Testis (tissue), 5 donors: ENCODE data around the gene DMAP1. TPM values are rescaled to one million over a fixed set of nuclear protein-coding genes. Genes with fewer than 3 reads are reported as not detected.
A peak's percentile ranks its signal among the peaks of the same experiment; 100 is the strongest.

Experiments used
- DNase-seq: peaks from one replicate; pipeline ENCODE4 v3.0.0-alpha.2; 2019
- H3K27ac ChIP-seq, 2 donors: fragments of 200-600 bp; sonication (generic); one replicate each; pipeline ENCODE4 v1.5.1; 2019
- H3K27me3 ChIP-seq: fragments of 200-600 bp; sonication (generic); one replicate; pipeline ENCODE4 v1.5.1; 2019
- H3K36me3 ChIP-seq: fragments of 200-600 bp; sonication (generic); one replicate; pipeline ENCODE4 v1.5.1; 2017; ENCODE audit warnings: low read depth; ENCODE audit errors: missing control alignments
- H3K4me1 ChIP-seq: fragments of 200-600 bp; sonication (generic); one replicate; pipeline ENCODE4 v1.5.1; 2019
- H3K4me3 ChIP-seq, 2 donors: fragments of 200-600 bp; sonication (generic); one replicate each; pipeline ENCODE4 v1.5.1; 2017 to 2019
- H3K9me3 ChIP-seq: fragments of 200-600 bp; sonication (generic); one replicate; pipeline ENCODE4 v1.5.1; 2017
- POLR2A ChIP-seq: fragments of 450-650 bp; IDR thresholded peaks from one replicate; pipeline ENCODE4 v1.6.1; 2017; ENCODE audit warnings: antibody characterized with exemption, mild to moderate bottlenecking, moderate library complexity
- WGBS, 2 donors: methylation state at CpG; one replicate each; pipeline ENCODE4 v1.1.5; 2018; 5-methylcytosine and 5-hydroxymethylcytosine counted together
- intact Hi-C: fragments of 100-400 bp; cut with DNase I; formaldehyde crosslinking; loops from one replicate; pipeline ENCODE4 v1.15.1; 2023; ENCODE audit warnings: low total_unique reads
- long read RNA-seq, 2 donors: transcript quantifications; one replicate each; lab custom pipeline, GENCODE V29; 2026
- polyA plus RNA-seq: library from polyadenylated mRNA; stranded (reverse); fragments of 350-450 nt; fragmentation: Illumina TruSeq; extraction: RNeasy Lipid Tissue Mini Kit (QIAGEN cat#74804); gene quantifications from one replicate; pipeline ENCODE4 v1.2.3, GENCODE V29; 2014; ENCODE audit warnings: low read depth, low replicate concordance; ENCODE audit not compliant: insufficient read depth
- total RNA-seq, 2 donors: library from RNA; depleted of rRNA; stranded (reverse); fragments of >200 nt; gene quantifications; one replicate each; pipeline ENCODE4 v1.2.3, GENCODE V29; 2016
- TF ChIP-seq, protein P1 (sequence below), 3 experiments: fragments of 450-650 bp in 2 of 3; fragments of 200-600 bp in 1 of 3; sonication (generic) in 1 of 3; IDR thresholded peaks; one replicate each; pipeline ENCODE4 v1.5.1; 2016 to 2019; ENCODE audit warnings: antibody characterized with exemption in 3 of 3, mild to moderate bottlenecking in 2 of 3, moderate library complexity in 1 of 3

DMAP1 gene, protein sequence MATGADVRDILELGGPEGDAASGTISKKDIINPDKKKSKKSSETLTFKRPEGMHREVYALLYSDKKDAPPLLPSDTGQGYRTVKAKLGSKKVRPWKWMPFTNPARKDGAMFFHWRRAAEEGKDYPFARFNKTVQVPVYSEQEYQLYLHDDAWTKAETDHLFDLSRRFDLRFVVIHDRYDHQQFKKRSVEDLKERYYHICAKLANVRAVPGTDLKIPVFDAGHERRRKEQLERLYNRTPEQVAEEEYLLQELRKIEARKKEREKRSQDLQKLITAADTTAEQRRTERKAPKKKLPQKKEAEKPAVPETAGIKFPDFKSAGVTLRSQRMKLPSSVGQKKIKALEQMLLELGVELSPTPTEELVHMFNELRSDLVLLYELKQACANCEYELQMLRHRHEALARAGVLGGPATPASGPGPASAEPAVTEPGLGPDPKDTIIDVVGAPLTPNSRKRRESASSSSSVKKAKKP
- 10 to 100 TPM; 84.2 to 86.6 TPM for total RNA-seq
- polyA plus RNA-seq: 54.2 TPM
- long read RNA-seq, donor 1, full-length matches to known transcripts: 10 of 102 reads
- long read RNA-seq, donor 1, partial matches to known transcripts: 92 of 102 reads
- long read RNA-seq, donor 1, other reads (novel, unspliced or antisense): 0 of 102 reads
- long read RNA-seq, donor 2, partial matches to known transcripts: 27 of 32 reads
- long read RNA-seq, donor 2, other reads (novel, unspliced or antisense): 0 of 32 reads

DNA sequence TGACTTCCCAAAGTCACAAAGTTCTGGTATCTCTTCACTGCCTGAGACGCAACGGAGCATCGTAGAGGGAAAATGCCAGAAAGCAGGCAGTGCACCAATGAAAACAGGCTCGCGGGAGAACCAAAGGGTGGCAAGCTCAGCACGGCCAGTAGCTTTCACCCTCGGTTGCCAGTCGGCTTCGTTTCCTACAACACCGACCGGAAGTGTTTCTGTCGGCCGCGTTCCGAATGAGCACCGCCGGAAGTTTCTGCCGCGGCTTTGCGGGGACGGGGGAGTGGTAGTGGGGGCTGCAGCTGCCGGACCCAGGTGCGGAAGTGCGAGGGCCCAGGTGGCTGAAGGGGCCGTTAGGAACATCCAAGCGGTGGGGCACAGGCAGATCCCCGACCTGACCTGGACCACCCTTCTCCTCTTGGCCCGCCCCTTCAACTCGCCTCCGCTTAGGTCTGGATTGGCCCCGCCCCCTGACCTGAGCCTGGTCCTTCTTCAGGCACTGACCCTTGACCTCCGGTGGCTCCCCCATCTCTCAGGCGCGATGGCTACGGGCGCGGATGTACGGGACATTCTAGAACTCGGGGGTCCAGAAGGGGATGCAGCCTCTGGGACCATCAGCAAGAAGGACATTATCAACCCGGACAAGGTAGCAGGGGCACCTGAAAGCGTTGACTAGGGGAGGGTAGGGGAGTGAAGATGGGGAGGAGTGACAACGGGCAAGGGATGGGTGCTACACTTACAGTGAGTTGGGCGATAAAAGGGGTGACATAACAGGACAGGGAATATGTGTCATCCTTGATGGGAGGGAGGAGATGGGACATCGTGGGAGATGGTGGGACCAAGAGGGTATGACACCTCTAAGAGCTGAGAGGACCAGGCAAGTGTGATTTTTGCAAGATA lies at the start of gene DMAP1:
TSS of gene DMAP1 (plus strand) at position 250 of the 891 bp plus-strand sequence. CDS start at position 533, 283 bp downstream.
- Histone ChIP-seq H3K27me3 (no peaks in the 10 kb centered on the region), H3K9me3 (no peaks in the 10 kb centered on the region), H3K4me1 (peaks cover 10% of the 10 kb centered on the region), H3K4me3 (peak within 1 kb of the TSS; percentile 72 to 82), H3K36me3 (no peaks in the 10 kb centered on the region), H3K27ac (peak within 1 kb of the TSS; percentile 51 to 66)
- DNase-seq: peak; percentile 88
- intact Hi-C loops: no loop called here
- 0 to 4% methylated on average over 13 to 41 of the region's 44 CpGs for WGBS, 2 donors
- no peak for TF ChIP-seq POLR2A
- TF ChIP-seq, protein P1, sequence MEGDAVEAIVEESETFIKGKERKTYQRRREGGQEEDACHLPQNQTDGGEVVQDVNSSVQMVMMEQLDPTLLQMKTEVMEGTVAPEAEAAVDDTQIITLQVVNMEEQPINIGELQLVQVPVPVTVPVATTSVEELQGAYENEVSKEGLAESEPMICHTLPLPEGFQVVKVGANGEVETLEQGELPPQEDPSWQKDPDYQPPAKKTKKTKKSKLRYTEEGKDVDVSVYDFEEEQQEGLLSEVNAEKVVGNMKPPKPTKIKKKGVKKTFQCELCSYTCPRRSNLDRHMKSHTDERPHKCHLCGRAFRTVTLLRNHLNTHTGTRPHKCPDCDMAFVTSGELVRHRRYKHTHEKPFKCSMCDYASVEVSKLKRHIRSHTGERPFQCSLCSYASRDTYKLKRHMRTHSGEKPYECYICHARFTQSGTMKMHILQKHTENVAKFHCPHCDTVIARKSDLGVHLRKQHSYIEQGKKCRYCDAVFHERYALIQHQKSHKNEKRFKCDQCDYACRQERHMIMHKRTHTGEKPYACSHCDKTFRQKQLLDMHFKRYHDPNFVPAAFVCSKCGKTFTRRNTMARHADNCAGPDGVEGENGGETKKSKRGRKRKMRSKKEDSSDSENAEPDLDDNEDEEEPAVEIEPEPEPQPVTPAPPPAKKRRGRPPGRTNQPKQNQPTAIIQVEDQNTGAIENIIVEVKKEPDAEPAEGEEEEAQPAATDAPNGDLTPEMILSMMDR (IDR thresholded peaks at IDR 0.05): peak in 1 of 3 experiments; percentile 39

DNA sequence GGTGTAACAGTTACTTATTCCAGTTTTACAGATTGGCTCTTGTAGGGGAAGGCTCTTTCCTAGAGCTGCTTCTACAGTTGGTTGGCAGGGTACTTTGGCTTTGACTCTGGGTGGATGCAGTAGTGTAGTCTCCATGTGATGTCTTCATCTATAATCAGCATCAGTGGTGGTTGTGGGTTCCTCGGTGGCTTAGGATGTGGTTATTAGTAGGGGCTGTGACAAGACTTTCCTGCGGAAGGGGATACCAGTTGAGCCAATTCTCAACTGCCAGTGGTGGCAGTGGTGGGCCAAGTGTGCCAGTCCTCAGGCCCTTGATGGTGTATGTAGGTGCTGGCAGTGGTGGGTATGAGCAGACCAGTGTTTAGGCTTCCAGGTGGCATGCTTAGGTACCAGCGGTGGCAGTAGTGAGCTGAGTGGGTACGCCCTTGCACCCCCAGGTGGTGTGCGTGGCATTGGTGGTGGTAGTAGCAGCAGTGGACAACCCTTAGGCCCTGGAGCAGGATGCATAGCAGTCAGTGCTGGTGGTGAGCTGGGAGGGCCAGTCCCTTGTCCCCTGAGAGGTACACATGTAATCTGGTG lies 44.7 kb upstream of the DMAP1 start:
- H3K36me3 ChIP-seq: no peaks in the 10 kb centered on the region
- H3K9me3 ChIP-seq: no peaks in the 10 kb centered on the region
- intact Hi-C loops: no loop called here
- H3K27me3 ChIP-seq: no peaks in the 10 kb centered on the region
- H3K4me3 ChIP-seq: no peak overlapping the region
- WGBS, 2 donors: 88 to 91% methylated on average over 1 to 5 of the region's 5 CpGs
- no peak overlapping the region for H3K27ac ChIP-seq
- no peaks in the 10 kb centered on the region for H3K4me1 ChIP-seq
- TF ChIP-seq POLR2A: no peak
- TF ChIP-seq, protein P1 (IDR thresholded peaks at IDR 0.05): no peak
- no peak for DNase-seq

DNA sequence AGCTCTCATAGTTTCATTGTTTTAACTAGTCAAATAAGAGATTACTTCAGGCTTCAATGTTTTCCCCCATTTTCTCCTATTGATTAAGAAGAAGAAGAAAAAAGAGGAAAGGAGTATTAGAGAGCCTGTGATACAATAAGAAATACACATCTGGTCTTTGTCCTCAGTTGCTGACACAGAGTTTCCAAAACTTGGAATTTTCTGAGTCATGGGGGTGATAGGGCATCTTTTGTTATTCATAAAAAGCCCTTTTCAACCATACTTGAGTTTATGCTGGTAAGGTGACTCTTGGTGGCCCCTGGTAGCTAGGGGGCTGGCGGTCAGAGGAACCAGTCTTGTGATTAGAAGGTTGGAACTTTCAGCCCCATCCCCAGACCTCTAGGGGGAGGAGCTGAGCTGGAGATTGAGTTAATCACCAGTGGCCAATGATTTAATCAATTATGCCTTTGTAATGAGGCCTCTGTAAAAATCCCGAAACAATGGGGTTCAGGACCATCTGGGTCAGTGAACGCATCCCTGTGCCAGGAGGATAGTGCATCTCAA lies 42.9 kb upstream of the DMAP1 start:
- H3K27ac ChIP-seq: no peak overlapping the region
- DNase-seq: no peak
- TF ChIP-seq POLR2A: no peak
- TF ChIP-seq, protein P1 (IDR thresholded peaks at IDR 0.05): no peak
- 89 to 94% methylated on average over 3 of the region's 3 CpGs for WGBS, 2 donors
- intact Hi-C loops: no loop called here
- H3K27me3 ChIP-seq: no peaks in the 10 kb centered on the region
- no peaks in the 10 kb centered on the region for H3K9me3 ChIP-seq
- no peaks in the 10 kb centered on the region for H3K36me3 ChIP-seq
- H3K4me1 ChIP-seq: no peaks in the 10 kb centered on the region
- H3K4me3 ChIP-seq: no peak overlapping the region

DNA sequence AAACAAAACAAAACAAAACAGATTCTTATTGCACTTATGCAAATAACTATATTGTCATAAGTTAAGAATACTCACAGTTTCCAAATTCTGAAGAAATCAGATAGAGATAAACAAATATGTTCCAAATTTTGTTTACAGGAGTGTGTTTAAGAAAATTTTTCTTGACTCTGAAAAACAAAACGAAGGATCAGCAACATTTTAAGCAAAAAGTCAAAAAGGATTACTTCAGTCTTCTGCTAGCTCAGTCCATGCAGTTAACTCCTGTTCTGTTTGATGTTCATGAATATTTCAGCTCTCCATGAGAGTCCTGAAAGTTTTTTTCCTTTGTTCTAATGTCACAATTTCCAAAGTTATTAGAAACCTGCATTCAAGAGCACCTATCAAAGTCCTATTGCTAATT lies 38.6 kb upstream of the DMAP1 start:
- no peak for DNase-seq
- intact Hi-C loops: no loop called here
- Histone ChIP-seq H3K27me3 (no peaks in the 10 kb centered on the region), H3K36me3 (no peaks in the 10 kb centered on the region), H3K27ac (no peak overlapping the region), H3K4me1 (no peaks in the 10 kb centered on the region), H3K4me3 (no peak overlapping the region), H3K9me3 (no peaks in the 10 kb centered on the region)
- 77 to 88% methylated on average over 1 of the region's 1 CpG for WGBS, 2 donors
- no peak for TF ChIP-seq POLR2A
- TF ChIP-seq, protein P1 (IDR thresholded peaks at IDR 0.05): no peak
